GM23338 (cell line): Measurements from ENCODE around the gene HIVEP2. TPM values are rescaled to one million over a fixed set of nuclear protein-coding genes. Genes with fewer than 3 reads are reported as not detected.

ENCODE experiments used
- ATAC-seq: fragments of 200-7000 bp; cut with Tn5 transposase; 3 replicates; pipeline ENCODE4 v1.9.1; 2020
- DNase-seq: peaks from one replicate; pipeline ENCODE4 v3.0.0-alpha.2; 2015; ENCODE audit warnings: low spot score
- H2AFZ ChIP-seq: fragments of 200-600 bp; sonication (generic); 2 replicates; pipeline ENCODE4 v1.8.0; 2016; ENCODE audit warnings: antibody characterized with exemption, mild to moderate bottlenecking, moderate library complexity
- H3F3A ChIP-seq: fragments of 200-600 bp; sonication (generic); replicated peaks from 2 replicates; pipeline ENCODE4 v1.8.0; 2017; ENCODE audit warnings: antibody characterized with exemption, mixed run types, low read depth
- H3K27ac ChIP-seq: fragments of 200-600 bp; sonication (generic); 2 replicates; pipeline ENCODE4 v1.6.1; 2016; ENCODE audit warnings: low read depth
- H3K27me3 ChIP-seq: fragments of 200-600 bp; sonication (generic); 2 replicates; pipeline ENCODE4 v1.8.0; 2016; ENCODE audit warnings: mild to moderate bottlenecking, mixed run types, moderate library complexity; ENCODE audit not compliant: insufficient read depth
- H3K36me3 ChIP-seq: fragments of 200-600 bp; sonication (generic); 2 replicates; pipeline ENCODE4 v1.8.0; 2016; ENCODE audit warnings: mild to moderate bottlenecking; ENCODE audit not compliant: insufficient read depth
- H3K4me1 ChIP-seq: fragments of 200-600 bp; sonication (generic); 2 replicates; pipeline ENCODE4 v1.8.0; 2016; ENCODE audit warnings: mild to moderate bottlenecking, moderate library complexity; ENCODE audit not compliant: insufficient read depth
- H3K4me2 ChIP-seq: fragments of 200-600 bp; sonication (generic); 2 replicates; pipeline ENCODE4 v1.7.1; 2017; ENCODE audit warnings: mixed run types
- H3K4me3 ChIP-seq: fragments of 200-600 bp; sonication (generic); 2 replicates; pipeline ENCODE4 v1.6.1; 2016; ENCODE audit warnings: mixed run types
- H3K79me2 ChIP-seq: fragments of 200-600 bp; sonication (generic); replicated peaks from 2 replicates; pipeline ENCODE4 v1.8.0; 2017; ENCODE audit warnings: mild to moderate bottlenecking; ENCODE audit not compliant: insufficient read depth
- H3K9me2 ChIP-seq: fragments of 200-600 bp; sonication (generic); 2 replicates; pipeline ENCODE4 v1.8.0; 2017; ENCODE audit not compliant: insufficient read depth
- H4K20me1 ChIP-seq: fragments of 200-600 bp; sonication (generic); replicated peaks from 2 replicates; pipeline ENCODE4 v1.8.0; 2017; ENCODE audit warnings: mild to moderate bottlenecking; ENCODE audit not compliant: insufficient read depth
- H3K27ac Mint-ChIP-seq: 2 replicates; pipeline ENCODE4 v1.8.0; 2020; ENCODE audit warnings: inconsistent platforms, mild to moderate bottlenecking, moderate library complexity, mixed read lengths
- H3K27me3 Mint-ChIP-seq: 3 replicates; pipeline ENCODE4 v1.8.0; 2022; ENCODE audit warnings: low read depth, mild to moderate bottlenecking, moderate library complexity, mixed read lengths, inconsistent platforms; ENCODE audit not compliant: insufficient read depth, poor library complexity
- H3K36me3 Mint-ChIP-seq: 3 replicates; pipeline ENCODE4 v1.8.0; 2021; ENCODE audit warnings: low read depth, mild to moderate bottlenecking, inconsistent platforms, moderate library complexity, mixed read lengths
- H3K4me1 Mint-ChIP-seq: 3 replicates; pipeline ENCODE4 v1.8.0; 2020; ENCODE audit warnings: mild to moderate bottlenecking, inconsistent platforms, mixed read lengths
- H3K4me3 Mint-ChIP-seq: 3 replicates; pipeline ENCODE4 v1.8.0; 2021; ENCODE audit warnings: moderate library complexity, mild to moderate bottlenecking, inconsistent platforms, mixed read lengths
- H3K9me3 Mint-ChIP-seq: 3 replicates; pipeline ENCODE4 v1.8.0; 2020; ENCODE audit warnings: moderate library complexity, mild to moderate bottlenecking, inconsistent platforms, mixed read lengths
- CREB1 ChIP-seq: fragments of 250-450 bp; sonication (Bioruptor Pico); IDR thresholded peaks from 2 replicates; pipeline ENCODE4 v1.5.0; 2020; ENCODE audit warnings: low read depth, mild to moderate bottlenecking, moderate library complexity
- CTCF ChIP-seq, 2 experiments: fragments of 200-600 bp in 1 of 2; sonication (generic) in 1 of 2; conservative IDR thresholded peaks; 2 replicates each; pipeline versions ENCODE4 v1.5.1 to v1.6.1; 2016 to 2017; ENCODE audit warnings: antibody characterized with exemption in 2 of 2, low read depth in 2 of 2, mild to moderate bottlenecking in 2 of 2, moderate library complexity in 1 of 2
- ETS1 ChIP-seq: IDR thresholded peaks from 2 replicates; pipeline ENCODE4 v1.6.1; 2016; ENCODE audit warnings: antibody characterized with exemption
- EZH2 ChIP-seq: fragments of 200-600 bp; sonication (generic); IDR thresholded peaks from one replicate; pipeline ENCODE4 v1.8.0; 2017; ENCODE audit warnings: antibody characterized with exemption, mild to moderate bottlenecking, low read depth; ENCODE audit not compliant: unreplicated experiment
- EZH2phosphoT487 ChIP-seq: fragments of 200-600 bp; sonication (generic); IDR thresholded peaks from one replicate; pipeline ENCODE4 v1.8.1; 2018; ENCODE audit warnings: antibody characterized with exemption; ENCODE audit not compliant: unreplicated experiment
- JUNB ChIP-seq: IDR thresholded peaks from one replicate; pipeline ENCODE4 v1.6.1; 2016; ENCODE audit warnings: antibody characterized with exemption; ENCODE audit not compliant: unreplicated experiment
- NANOG ChIP-seq: IDR thresholded peaks from 2 replicates; pipeline ENCODE4 v1.6.1; 2016; ENCODE audit warnings: antibody characterized with exemption, borderline replicate concordance
- POLR2AphosphoS5 ChIP-seq: IDR thresholded peaks from 2 replicates; pipeline ENCODE4 v1.6.1; 2016; ENCODE audit warnings: antibody characterized with exemption, low read depth
- REST ChIP-seq: IDR thresholded peaks from one replicate; pipeline ENCODE4 v1.6.1; 2018; ENCODE audit warnings: antibody characterized with exemption; ENCODE audit not compliant: unreplicated experiment
- STAT1 ChIP-seq: IDR thresholded peaks from one replicate; pipeline ENCODE4 v1.6.1; 2016; ENCODE audit warnings: antibody characterized with exemption; ENCODE audit not compliant: unreplicated experiment
- ZNF114 ChIP-seq: fragments of 250-450 bp; sonication (Bioruptor Pico); IDR thresholded peaks from 2 replicates; pipeline ENCODE4 v1.5.0; 2020; ENCODE audit warnings: mild to moderate bottlenecking, moderate library complexity
- ZNF331 ChIP-seq: fragments of 250-450 bp; sonication (Bioruptor Pico); IDR thresholded peaks from 2 replicates; pipeline ENCODE4 v1.5.0; 2020; ENCODE audit warnings: low read depth, mild to moderate bottlenecking, moderate library complexity
- polyA plus RNA-seq: library from polyadenylated mRNA; unstranded; fragments of >200 nt; fragmentation: Nextera tagmentation; extraction: Ambion mirVana; gene quantifications from 2 replicates; pipeline ENCODE4 v1.2.1, GENCODE V29; 2016
- total RNA-seq: library from RNA; depleted of rRNA; stranded (reverse); fragments of >200 nt; shearing (Covaris generic); gene quantifications from 2 replicates; pipeline ENCODE4 v1.2.3, GENCODE V29; 2014
- TF ChIP-seq, protein P1 (sequence below): fragments of 250-450 bp; sonication (Bioruptor Pico); IDR thresholded peaks from 2 replicates; pipeline ENCODE4 v1.5.0; 2020; ENCODE audit warnings: mild to moderate bottlenecking, moderate library complexity

HIVEP2 gene
- total and polyA plus RNA-seq, 2 experiments from 2014 or later = 1.5 to 7.4 TPM

- Histone ChIP-seq H3K9me2 (peaks cover 13% of the 10 kb centered on the region; the same call in 1 of the 2 replicates), H3K36me3 (no peaks in the 10 kb centered on the region), H4K20me1 (no peaks in the 10 kb centered on the region), H3K79me2 (no peaks in the 10 kb centered on the region), H2AFZ (no peak overlapping the region), H3K27ac (no peak overlapping the region), H3F3A (no peaks in the 10 kb centered on the region), H3K27me3 (no peaks in the 10 kb centered on the region), H3K4me1 (peaks cover 3% of the 10 kb centered on the region), H3K4me2 (no peak overlapping the region), H3K4me3 (no peak overlapping the region)
- Mint-ChIP-seq H3K9me3 (no peaks in the 10 kb centered on the region; the same call in 1 of the 3 replicates), H3K4me1 (peaks cover 18% of the 10 kb centered on the region), H3K27me3 (peaks cover 2% of the 10 kb centered on the region), H3K36me3 (no peaks in the 10 kb centered on the region), H3K27ac (no peak overlapping the region), H3K4me3 (no peak overlapping the region)
- DNase-seq (no peak), ATAC-seq (no peak)
- TF ChIP-seq POLR2AphosphoS5 = no peak
- TF ChIP-seq CTCF (conservative IDR thresholded peaks at IDR 0.05; ENCODE audit: low read depth in 2 of 2) = no peak
- TF ChIP-seq EZH2 = no peak
- TF ChIP-seq ETS1 = no peak
- TF ChIP-seq CREB1 = no peak
- no peak for TF ChIP-seq ZNF331 (CRISPR knock-in tag)
- no peak for TF ChIP-seq JUNB
- TF ChIP-seq, protein P1, sequence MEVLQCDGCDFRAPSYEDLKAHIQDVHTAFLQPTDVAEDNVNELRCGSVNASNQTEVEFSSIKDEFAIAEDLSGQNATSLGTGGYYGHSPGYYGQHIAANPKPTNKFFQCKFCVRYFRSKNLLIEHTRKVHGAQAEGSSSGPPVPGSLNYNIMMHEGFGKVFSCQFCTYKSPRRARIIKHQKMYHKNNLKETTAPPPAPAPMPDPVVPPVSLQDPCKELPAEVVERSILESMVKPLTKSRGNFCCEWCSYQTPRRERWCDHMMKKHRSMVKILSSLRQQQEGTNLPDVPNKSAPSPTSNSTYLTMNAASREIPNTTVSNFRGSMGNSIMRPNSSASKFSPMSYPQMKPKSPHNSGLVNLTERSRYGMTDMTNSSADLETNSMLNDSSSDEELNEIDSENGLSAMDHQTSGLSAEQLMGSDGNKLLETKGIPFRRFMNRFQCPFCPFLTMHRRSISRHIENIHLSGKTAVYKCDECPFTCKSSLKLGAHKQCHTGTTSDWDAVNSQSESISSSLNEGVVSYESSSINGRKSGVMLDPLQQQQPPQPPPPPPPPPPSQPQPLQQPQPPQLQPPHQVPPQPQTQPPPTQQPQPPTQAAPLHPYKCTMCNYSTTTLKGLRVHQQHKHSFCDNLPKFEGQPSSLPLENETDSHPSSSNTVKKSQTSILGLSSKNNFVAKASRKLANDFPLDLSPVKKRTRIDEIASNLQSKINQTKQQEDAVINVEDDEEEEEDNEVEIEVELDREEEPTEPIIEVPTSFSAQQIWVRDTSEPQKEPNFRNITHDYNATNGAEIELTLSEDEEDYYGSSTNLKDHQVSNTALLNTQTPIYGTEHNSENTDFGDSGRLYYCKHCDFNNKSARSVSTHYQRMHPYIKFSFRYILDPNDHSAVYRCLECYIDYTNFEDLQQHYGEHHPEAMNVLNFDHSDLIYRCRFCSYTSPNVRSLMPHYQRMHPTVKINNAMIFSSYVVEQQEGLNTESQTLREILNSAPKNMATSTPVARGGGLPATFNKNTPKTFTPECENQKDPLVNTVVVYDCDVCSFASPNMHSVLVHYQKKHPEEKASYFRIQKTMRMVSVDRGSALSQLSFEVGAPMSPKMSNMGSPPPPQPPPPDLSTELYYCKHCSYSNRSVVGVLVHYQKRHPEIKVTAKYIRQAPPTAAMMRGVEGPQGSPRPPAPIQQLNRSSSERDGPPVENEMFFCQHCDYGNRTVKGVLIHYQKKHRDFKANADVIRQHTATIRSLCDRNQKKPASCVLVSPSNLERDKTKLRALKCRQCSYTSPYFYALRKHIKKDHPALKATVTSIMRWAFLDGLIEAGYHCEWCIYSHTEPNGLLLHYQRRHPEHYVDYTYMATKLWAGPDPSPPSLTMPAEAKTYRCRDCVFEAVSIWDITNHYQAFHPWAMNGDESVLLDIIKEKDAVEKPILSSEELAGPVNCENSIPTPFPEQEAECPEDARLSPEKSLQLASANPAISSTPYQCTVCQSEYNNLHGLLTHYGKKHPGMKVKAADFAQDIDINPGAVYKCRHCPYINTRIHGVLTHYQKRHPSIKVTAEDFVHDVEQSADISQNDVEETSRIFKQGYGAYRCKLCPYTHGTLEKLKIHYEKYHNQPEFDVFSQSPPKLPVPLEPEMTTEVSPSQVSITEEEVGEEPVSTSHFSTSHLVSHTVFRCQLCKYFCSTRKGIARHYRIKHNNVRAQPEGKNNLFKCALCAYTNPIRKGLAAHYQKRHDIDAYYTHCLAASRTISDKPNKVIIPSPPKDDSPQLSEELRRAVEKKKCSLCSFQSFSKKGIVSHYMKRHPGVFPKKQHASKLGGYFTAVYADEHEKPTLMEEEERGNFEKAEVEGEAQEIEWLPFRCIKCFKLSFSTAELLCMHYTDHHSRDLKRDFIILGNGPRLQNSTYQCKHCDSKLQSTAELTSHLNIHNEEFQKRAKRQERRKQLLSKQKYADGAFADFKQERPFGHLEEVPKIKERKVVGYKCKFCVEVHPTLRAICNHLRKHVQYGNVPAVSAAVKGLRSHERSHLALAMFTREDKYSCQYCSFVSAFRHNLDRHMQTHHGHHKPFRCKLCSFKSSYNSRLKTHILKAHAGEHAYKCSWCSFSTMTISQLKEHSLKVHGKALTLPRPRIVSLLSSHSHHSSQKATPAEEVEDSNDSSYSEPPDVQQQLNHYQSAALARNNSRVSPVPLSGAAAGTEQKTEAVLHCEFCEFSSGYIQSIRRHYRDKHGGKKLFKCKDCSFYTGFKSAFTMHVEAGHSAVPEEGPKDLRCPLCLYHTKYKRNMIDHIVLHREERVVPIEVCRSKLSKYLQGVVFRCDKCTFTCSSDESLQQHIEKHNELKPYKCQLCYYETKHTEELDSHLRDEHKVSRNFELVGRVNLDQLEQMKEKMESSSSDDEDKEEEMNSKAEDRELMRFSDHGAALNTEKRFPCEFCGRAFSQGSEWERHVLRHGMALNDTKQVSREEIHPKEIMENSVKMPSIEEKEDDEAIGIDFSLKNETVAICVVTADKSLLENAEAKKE = no peak
- no peak for TF ChIP-seq ZNF114 (CRISPR knock-in tag)
- TF ChIP-seq STAT1 = no peak
- no peak for TF ChIP-seq REST
- TF ChIP-seq EZH2phosphoT487 = no peak
- no peak for TF ChIP-seq NANOG
Measured at GRCh38 chr6:142735204-142735603, 209.8 kb downstream of the HIVEP2 start.
